ENCODE measurements around the gene OGFOD3. TPM values are rescaled to one million over a fixed set of nuclear protein-coding genes. Genes with fewer than 3 reads are reported as not detected.
A peak's percentile ranks its signal among the peaks of the same experiment; 100 is the strongest.

OGFOD3 gene
- total RNA-seq, 2 donors from 2014 or later, result 23.3 to 40.8 TPM

DNA sequence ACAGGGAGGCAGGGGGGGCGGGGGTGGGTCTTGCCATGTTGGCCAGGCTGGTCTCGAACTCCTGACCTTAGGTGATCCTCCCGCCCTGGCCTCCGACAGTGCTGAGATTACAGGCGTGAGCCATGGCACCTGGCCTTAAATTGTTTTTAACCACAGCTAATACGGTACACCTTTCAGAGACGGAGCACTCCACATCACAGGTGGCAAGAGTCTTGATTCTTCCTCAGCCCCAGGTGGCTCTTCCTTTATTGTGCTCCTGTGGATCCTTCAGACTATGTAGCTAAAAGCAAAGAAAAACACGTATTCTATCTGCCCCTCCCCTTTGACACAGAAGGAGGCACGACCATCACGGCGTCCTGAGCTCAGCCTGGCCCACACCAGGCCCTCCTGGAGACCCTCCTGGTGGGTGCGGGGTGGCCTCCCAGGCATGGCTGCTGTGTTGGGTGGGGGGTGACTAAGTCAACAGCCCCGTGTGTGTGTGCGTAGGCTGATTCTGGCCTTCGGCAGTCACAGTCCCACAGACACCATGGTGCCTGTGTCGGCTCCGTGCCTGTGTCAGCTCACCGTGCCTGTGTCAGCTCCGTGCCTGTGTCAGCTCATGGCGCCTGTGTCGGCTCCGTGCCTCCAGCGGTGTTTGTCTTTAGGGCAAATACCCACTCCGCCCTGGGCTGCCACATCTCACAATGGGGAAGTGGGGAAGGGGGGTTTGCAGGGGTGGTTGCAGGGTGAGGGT, 74.0 kb downstream of the OGFOD3 start:
- no peak overlapping the region for H3K27ac ChIP-seq
- DNase-seq, result no peak
- no peak overlapping the region for H3K9ac ChIP-seq (ENCODE audit: low read depth in 2 of 2, low read length in 2 of 2)
- TF ChIP-seq, protein P1, sequence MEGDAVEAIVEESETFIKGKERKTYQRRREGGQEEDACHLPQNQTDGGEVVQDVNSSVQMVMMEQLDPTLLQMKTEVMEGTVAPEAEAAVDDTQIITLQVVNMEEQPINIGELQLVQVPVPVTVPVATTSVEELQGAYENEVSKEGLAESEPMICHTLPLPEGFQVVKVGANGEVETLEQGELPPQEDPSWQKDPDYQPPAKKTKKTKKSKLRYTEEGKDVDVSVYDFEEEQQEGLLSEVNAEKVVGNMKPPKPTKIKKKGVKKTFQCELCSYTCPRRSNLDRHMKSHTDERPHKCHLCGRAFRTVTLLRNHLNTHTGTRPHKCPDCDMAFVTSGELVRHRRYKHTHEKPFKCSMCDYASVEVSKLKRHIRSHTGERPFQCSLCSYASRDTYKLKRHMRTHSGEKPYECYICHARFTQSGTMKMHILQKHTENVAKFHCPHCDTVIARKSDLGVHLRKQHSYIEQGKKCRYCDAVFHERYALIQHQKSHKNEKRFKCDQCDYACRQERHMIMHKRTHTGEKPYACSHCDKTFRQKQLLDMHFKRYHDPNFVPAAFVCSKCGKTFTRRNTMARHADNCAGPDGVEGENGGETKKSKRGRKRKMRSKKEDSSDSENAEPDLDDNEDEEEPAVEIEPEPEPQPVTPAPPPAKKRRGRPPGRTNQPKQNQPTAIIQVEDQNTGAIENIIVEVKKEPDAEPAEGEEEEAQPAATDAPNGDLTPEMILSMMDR (IDR thresholded peaks at IDR 0.05), result no peak
- intact Hi-C loops (cut with DNase I), result no loop called here
- H3K27me3 ChIP-seq, result no peaks in the 10 kb centered on the region
- H3K9me3 ChIP-seq, result no peaks in the 10 kb centered on the region
- H3K4me3 ChIP-seq, result no peak overlapping the region
- no peaks in the 10 kb centered on the region for H3K4me1 ChIP-seq
- H3K36me3 ChIP-seq, result no peaks in the 10 kb centered on the region

- H3K27ac ChIP-seq, result no peak overlapping the region
- no peak for DNase-seq
- H3K36me3 ChIP-seq, result no peaks in the 10 kb centered on the region
- H3K27me3 ChIP-seq, result no peaks in the 10 kb centered on the region
- intact Hi-C loops (cut with DNase I), result no loop called here
- H3K4me1 ChIP-seq, result no peaks in the 10 kb centered on the region
- TF ChIP-seq, protein P1 (IDR thresholded peaks at IDR 0.05), result no peak
- H3K9me3 ChIP-seq, result no peaks in the 10 kb centered on the region
- H3K9ac ChIP-seq (ENCODE audit: low read depth in 2 of 2, low read length in 2 of 2), result no peak overlapping the region
- H3K4me3 ChIP-seq, result no peak overlapping the region
These were observed 74.8 kb downstream of the OGFOD3 start for GRCh38 chr17:82343560-82343959.

DNA sequence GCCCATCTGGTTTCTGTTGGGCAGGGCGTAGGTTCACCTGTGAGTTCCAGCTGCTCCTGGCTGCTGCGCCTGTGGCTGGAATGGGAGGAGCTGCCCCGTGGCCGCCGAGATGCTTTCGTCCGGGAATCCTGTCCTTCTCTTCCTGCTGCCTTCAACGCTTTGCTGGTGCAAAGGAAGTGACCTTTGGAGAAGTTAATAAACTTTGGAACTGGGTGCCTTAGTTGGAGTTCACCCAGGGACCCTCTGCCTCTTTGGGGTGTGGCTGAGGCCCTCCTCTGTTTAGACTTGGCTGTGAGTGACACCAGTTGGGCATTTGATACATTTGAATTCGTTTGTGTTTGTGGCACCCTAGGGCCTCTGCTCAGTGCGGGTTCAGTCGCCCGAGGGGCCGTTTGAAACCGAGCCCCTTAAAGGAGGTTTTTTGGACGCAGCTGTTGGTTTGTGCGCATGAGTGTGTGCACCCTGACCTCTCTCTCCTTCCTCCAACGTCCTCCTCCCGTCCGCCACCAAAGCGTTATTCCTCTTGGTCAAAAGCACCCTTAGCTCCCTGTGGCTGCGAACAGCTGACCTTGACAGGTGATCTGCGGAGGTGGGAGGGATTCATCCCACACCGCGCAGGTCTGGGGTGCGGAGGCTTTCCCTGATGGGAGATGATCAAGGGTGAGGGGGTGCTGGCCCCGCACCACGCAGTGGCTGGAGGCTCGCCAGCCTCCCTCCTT, 75.9 kb downstream of the OGFOD3 start:
- Histone ChIP-seq H3K9me3 (no peaks in the 10 kb centered on the region), H3K36me3 (no peaks in the 10 kb centered on the region), H3K27me3 (no peaks in the 10 kb centered on the region), H3K4me3 (no peak overlapping the region), H3K27ac (no peak overlapping the region), H3K9ac (ENCODE audit: low read depth in 2 of 2, low read length in 2 of 2) (no peak overlapping the region), H3K4me1 (no peaks in the 10 kb centered on the region)
- intact Hi-C loops (cut with DNase I), result no loop called here
- TF ChIP-seq, protein P1 (IDR thresholded peaks at IDR 0.05), result no peak
- DNase-seq, result no peak

- no peaks in the 10 kb centered on the region for H3K36me3 ChIP-seq
- H3K9me3 ChIP-seq, result no peaks in the 10 kb centered on the region
- intact Hi-C loops (cut with DNase I), result no loop called here
- H3K4me1 ChIP-seq, result no peaks in the 10 kb centered on the region
- DNase-seq, result no peak
- H3K9ac ChIP-seq (ENCODE audit: low read depth in 2 of 2, low read length in 2 of 2), result peak overlapping the region; percentile 58 to 81
- TF ChIP-seq, protein P1 (IDR thresholded peaks at IDR 0.05), result no peak
- no peaks in the 10 kb centered on the region for H3K27me3 ChIP-seq
- H3K27ac ChIP-seq, result peak overlapping the region; percentile 20
- peak overlapping the region; percentile 29 for H3K4me3 ChIP-seq
These were observed 78.5 kb downstream of the OGFOD3 start for GRCh38 chr17:82339634-82340580.

Other genes with a start within 250 kb of the OGFOD3 start
- 10 to 100 TPM; 24.5 to 46.1 TPM for gene CCDC57, start 205.7 kb downstream of the OGFOD3 start, total RNA-seq
- gene SLC16A3, start 189.5 kb downstream of the OGFOD3 start, total RNA-seq, result 100 to 1,000 TPM; 148 to 298 TPM
- gene CSNK1D, start 144.9 kb downstream of the OGFOD3 start, total RNA-seq, result 100 to 1,000 TPM; 136 to 138 TPM
- gene CD7, start 101.0 kb downstream of the OGFOD3 start, total RNA-seq, result 1 to 10 TPM; 4.2 to 5.0 TPM
- 10 to 100 TPM; 29.1 to 76.3 TPM for gene SECTM1, start 84.8 kb downstream of the OGFOD3 start, total RNA-seq
- not detected for gene TEX19, start 59.3 kb downstream of the OGFOD3 start, total RNA-seq
- gene UTS2R, start 46.8 kb downstream of the OGFOD3 start, total RNA-seq, result not detected
- gene HEXD, start 239 bp downstream of the OGFOD3 start, total RNA-seq, result 10 to 100 TPM; 26.3 to 31.4 TPM
- gene CYBC1, start 32.2 kb upstream of the OGFOD3 start, total RNA-seq, result 10 to 100 TPM; 58.4 to 79.0 TPM
- gene NARF, start 40.2 kb upstream of the OGFOD3 start, total RNA-seq, result 10 to 100 TPM; 68.7 to 75.5 TPM
- 10 to 100 TPM; 34.8 to 44.5 TPM for gene FOXK2, start 101.1 kb upstream of the OGFOD3 start, total RNA-seq
- 100 to 1,000 TPM in 1 of 2 donors, 10 to 100 TPM in 1; 58.8 to 119 TPM for gene WDR45B, start 229.9 kb upstream of the OGFOD3 start, total RNA-seq

All from colonic mucosa (tissue), 4 donors.